ENCODE measurements around the gene GRB2.
"Not testable (repeated sequence)": the region's sequence is repeated elsewhere in the genome, so short reads cannot be mapped to it uniquely, and the experiment has no call there.

The GRB2 gene

DNA sequence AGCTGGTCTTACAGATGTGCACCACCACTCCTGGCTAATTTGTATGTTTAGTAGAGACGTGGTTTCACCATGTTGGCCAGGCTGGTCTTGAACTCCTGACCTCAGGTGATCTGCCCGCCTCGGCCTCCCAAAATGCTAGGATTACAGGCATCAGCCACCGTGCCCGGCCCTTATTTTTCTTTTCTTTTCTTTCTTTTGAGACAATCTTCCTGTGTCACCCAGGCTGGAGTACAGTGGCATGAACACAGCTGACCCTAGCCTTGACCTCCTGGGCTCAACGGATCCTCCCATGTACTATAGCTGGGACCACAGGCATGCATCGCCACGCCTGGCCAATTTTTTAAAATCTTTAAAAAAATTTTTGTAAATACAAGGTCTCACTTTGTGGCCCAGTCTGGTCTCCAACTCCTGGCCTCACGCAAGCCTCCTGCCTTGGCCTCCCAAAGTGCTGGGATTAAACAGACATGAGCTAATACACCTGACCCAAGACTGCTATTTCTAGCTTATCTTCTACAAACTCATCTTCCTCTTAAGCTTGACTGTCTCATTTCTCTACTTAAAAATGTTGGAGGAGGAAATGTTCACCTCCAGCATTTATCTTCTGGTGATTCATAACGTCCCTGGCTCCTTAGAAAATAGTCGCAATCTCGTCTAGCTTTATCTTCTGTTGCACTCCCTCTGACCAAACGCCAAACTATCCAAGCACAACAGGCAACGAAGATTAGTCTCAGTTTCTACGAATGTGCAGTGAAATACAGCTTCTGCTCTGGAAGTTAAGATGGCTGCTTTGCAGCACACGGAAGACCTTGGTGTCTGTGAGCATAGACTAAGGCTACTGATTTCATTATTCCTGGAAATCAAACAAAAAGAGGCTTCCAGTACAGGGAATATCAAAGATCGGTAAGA lies 42.7 kb upstream of the GRB2 start:
- no peaks in the 10 kb centered on the region for H3K9me3 ChIP-seq (ENCODE audit: insufficient read depth, low read length)
- H3F3A ChIP-seq (ENCODE audit: insufficient read depth), result no peaks in the 10 kb centered on the region
- no peaks in the 10 kb centered on the region for H3K79me2 ChIP-seq (ENCODE audit: insufficient read depth, low read length)
- H3K27me3 ChIP-seq (ENCODE audit: low read length), result no peaks in the 10 kb centered on the region
- H3K36me3 ChIP-seq (ENCODE audit: low read length), result no peaks in the 10 kb centered on the region
- TF ChIP-seq CTCF (IDR thresholded peaks at IDR 0.05; ENCODE audit: insufficient read depth, low read length, poor library complexity, severe bottlenecking), result no peak
- no peak for TF ChIP-seq EZH2phosphoT487 (conservative IDR thresholded peaks at IDR 0.05; ENCODE audit: low read length)
- H3K4me2 ChIP-seq (ENCODE audit: low read depth, low read length, poor library complexity, severe bottlenecking), result no peak overlapping the region
- H2AFZ ChIP-seq (ENCODE audit: low read depth, low read length, severe bottlenecking), result no peak overlapping the region
- no peak overlapping the region for H3K9ac ChIP-seq (ENCODE audit: low read length)
- no peaks in the 10 kb centered on the region for H4K20me1 ChIP-seq (ENCODE audit: low read depth, low read length)
- no peaks in the 10 kb centered on the region for H3K9me2 ChIP-seq (replicated peaks; ENCODE audit: insufficient read depth, low read length)
- H3K27ac ChIP-seq (ENCODE audit: low read depth, low read length), result no peak overlapping the region
- H3K4me3 ChIP-seq (ENCODE audit: insufficient read depth, low read length, poor library complexity, severe bottlenecking), result no peak overlapping the region

DNA sequence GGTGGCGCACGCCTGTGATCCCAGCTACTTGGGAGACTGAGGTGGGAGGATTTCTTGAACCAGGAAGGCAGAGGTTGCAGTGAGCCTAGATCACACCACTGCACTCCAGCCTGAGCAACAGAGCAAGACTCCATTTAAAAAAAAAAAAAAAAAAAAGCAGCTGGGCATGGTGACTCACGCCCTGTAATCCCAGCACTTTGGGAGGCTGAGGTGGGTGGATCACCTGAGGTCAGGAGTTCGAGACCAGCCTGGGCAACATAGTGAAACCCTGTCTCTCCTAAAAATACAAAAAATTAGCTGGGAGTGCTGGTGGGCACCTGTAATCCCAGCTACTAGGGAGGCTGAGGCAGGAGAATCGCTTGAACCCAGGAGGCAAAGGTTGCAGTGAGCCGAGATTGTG lies 40.4 kb upstream of the GRB2 start:
- H3K4me2 ChIP-seq (ENCODE audit: low read depth, low read length, poor library complexity, severe bottlenecking); H4K20me1 ChIP-seq (ENCODE audit: low read depth, low read length); H3K9me2 ChIP-seq (replicated peaks; ENCODE audit: insufficient read depth, low read length); H3K36me3 ChIP-seq (ENCODE audit: low read length); H3K27me3 ChIP-seq (ENCODE audit: low read length); H3F3A ChIP-seq (ENCODE audit: insufficient read depth); H3K27ac ChIP-seq (ENCODE audit: low read depth, low read length); H3K9me3 ChIP-seq (ENCODE audit: insufficient read depth, low read length); H2AFZ ChIP-seq (ENCODE audit: low read depth, low read length, severe bottlenecking); H3K79me2 ChIP-seq (ENCODE audit: insufficient read depth, low read length); H3K9ac ChIP-seq (ENCODE audit: low read length); H3K4me3 ChIP-seq (ENCODE audit: insufficient read depth, low read length, poor library complexity, severe bottlenecking): not testable (repeated sequence)

DNA sequence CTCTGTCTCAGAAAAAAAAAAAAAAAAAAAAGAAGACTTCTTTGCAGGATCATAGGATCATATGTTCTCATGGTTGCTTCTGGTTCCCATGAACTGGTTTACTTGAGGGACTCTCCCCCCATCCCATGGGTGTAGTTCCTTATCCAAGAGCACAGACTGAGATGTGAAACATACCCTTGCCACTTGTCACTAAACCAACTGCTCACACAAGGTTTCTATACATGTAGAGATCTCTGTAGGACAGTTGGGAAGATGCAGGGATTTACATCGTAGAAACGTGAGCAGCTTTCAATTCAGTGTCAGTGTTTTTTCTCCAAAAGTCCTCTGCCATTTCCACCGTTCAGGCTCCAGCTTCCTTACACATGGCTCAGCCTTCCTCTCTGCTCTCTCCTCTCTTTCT lies 39.8 kb upstream of the GRB2 start:
- Histone ChIP-seq H3K36me3 (ENCODE audit: low read length) (no peaks in the 10 kb centered on the region), H2AFZ (ENCODE audit: low read depth, low read length, severe bottlenecking) (no peak overlapping the region), H3K4me2 (ENCODE audit: low read depth, low read length, poor library complexity, severe bottlenecking) (no peak overlapping the region), H3F3A (ENCODE audit: insufficient read depth) (no peaks in the 10 kb centered on the region), H3K27ac (ENCODE audit: low read depth, low read length) (no peak overlapping the region), H3K9me2 (replicated peaks; ENCODE audit: insufficient read depth, low read length) (no peaks in the 10 kb centered on the region), H3K79me2 (ENCODE audit: insufficient read depth, low read length) (no peaks in the 10 kb centered on the region), H4K20me1 (ENCODE audit: low read depth, low read length) (no peaks in the 10 kb centered on the region), H3K9ac (ENCODE audit: low read length) (no peak overlapping the region), H3K9me3 (ENCODE audit: insufficient read depth, low read length) (no peaks in the 10 kb centered on the region), H3K4me3 (ENCODE audit: insufficient read depth, low read length, poor library complexity, severe bottlenecking) (no peak overlapping the region), H3K27me3 (ENCODE audit: low read length) (no peaks in the 10 kb centered on the region)
- TF ChIP-seq CTCF (IDR thresholded peaks at IDR 0.05; ENCODE audit: insufficient read depth, low read length, poor library complexity, severe bottlenecking) (no peak), EZH2phosphoT487 (conservative IDR thresholded peaks at IDR 0.05; ENCODE audit: low read length) (no peak)

Data from SU-DHL-6 (cell line).